Liver (tissue), 9 donors: ENCODE data around the gene FGFBP2. TPM values are rescaled to one million over a fixed set of nuclear protein-coding genes. Genes with fewer than 3 reads are reported as not detected.

Experiments used
- DNase-seq: peaks from one replicate; pipeline ENCODE4 v3.0.0-alpha.2; 2017; ENCODE audit warnings: low spot score
- H3K27ac ChIP-seq, 2 donors: one replicate each; pipeline ENCODE4 v1.7.0; 2013; ENCODE audit warnings: inconsistent platforms in 2 of 2, low read length in 2 of 2, control low read depth in 1 of 2, low read depth in 1 of 2, mild to moderate bottlenecking in 1 of 2
- H3K27me3 ChIP-seq, 4 donors: one replicate each; pipeline versions ENCODE4 v1.6.1 to v1.7.0; 2013; ENCODE audit warnings: low read length in 3 of 4, inconsistent platforms in 1 of 4, mild to moderate bottlenecking in 1 of 4, moderate library complexity in 1 of 4; ENCODE audit not compliant: control insufficient read depth in 4 of 4, insufficient read depth in 4 of 4
- H3K36me3 ChIP-seq, 4 donors: one replicate each; pipeline versions ENCODE4 v1.6.1 to v1.7.0; 2013; ENCODE audit warnings: low read length in 3 of 4, mild to moderate bottlenecking in 3 of 4, low read depth in 1 of 4, moderate library complexity in 1 of 4; ENCODE audit not compliant: control insufficient read depth in 4 of 4, insufficient read depth in 3 of 4
- H3K4me1 ChIP-seq, 4 donors: one replicate each; pipeline versions ENCODE4 v1.6.1 to v1.7.0; 2013; ENCODE audit warnings: low read length in 3 of 4, mild to moderate bottlenecking in 3 of 4, moderate library complexity in 1 of 4; ENCODE audit not compliant: control insufficient read depth in 4 of 4, insufficient read depth in 4 of 4
- H3K4me3 ChIP-seq, 3 donors: one replicate each; pipeline versions ENCODE4 v1.6.1 to v1.7.0; 2013; ENCODE audit warnings: low read length in 3 of 3, control low read depth in 1 of 3, low read depth in 1 of 3, mild to moderate bottlenecking in 1 of 3
- H3K9ac ChIP-seq, 2 donors: one replicate each; pipeline ENCODE4 v1.7.0; 2013; ENCODE audit warnings: low read length in 2 of 2, mild to moderate bottlenecking in 2 of 2, moderate library complexity in 2 of 2, control low read depth in 1 of 2, low read depth in 1 of 2
- H3K9me3 ChIP-seq, 4 donors: one replicate each; pipeline versions ENCODE4 v1.6.1 to v1.7.0; 2013; ENCODE audit warnings: low read length in 3 of 4; ENCODE audit not compliant: control insufficient read depth in 4 of 4
- FOXA1 ChIP-seq: IDR thresholded peaks from 2 replicates; pipeline ENCODE4 v1.6.1; 2016; ENCODE audit warnings: antibody characterized with exemption
- FOXA2 ChIP-seq: IDR thresholded peaks from 2 replicates; pipeline ENCODE4 v1.6.1; 2016; ENCODE audit warnings: antibody characterized with exemption
- HNF4A ChIP-seq, 2 donors: conservative IDR thresholded peaks; 2 replicates each; pipeline ENCODE4 v1.6.1; 2016; ENCODE audit warnings: antibody characterized with exemption in 2 of 2, mild to moderate bottlenecking in 2 of 2
- HNF4G ChIP-seq: IDR thresholded peaks from 2 replicates; pipeline ENCODE4 v1.6.1; 2016; ENCODE audit warnings: antibody characterized with exemption
- JUND ChIP-seq, 2 donors: IDR thresholded peaks; 2 replicates each; pipeline ENCODE4 v1.6.1; 2016; ENCODE audit warnings: antibody characterized with exemption in 2 of 2
- MAX ChIP-seq: IDR thresholded peaks from 2 replicates; pipeline ENCODE4 v1.6.1; 2016; ENCODE audit warnings: antibody characterized with exemption
- NR2F2 ChIP-seq: IDR thresholded peaks from 2 replicates; pipeline ENCODE4 v1.6.1; 2016; ENCODE audit warnings: antibody characterized with exemption
- RAD21 ChIP-seq, 2 donors: IDR thresholded peaks; 2 replicates each; pipeline ENCODE4 v1.6.1; 2016; ENCODE audit warnings: antibody characterized with exemption in 2 of 2, mild to moderate bottlenecking in 2 of 2
- RXRA ChIP-seq, 2 donors: IDR thresholded peaks; 2 replicates each; pipeline ENCODE4 v1.6.1; 2017 to 2018; ENCODE audit warnings: antibody characterized with exemption in 2 of 2, mild to moderate bottlenecking in 1 of 2
- SP1 ChIP-seq: IDR thresholded peaks from 2 replicates; pipeline ENCODE4 v1.6.1; 2018; ENCODE audit warnings: antibody characterized with exemption, mild to moderate bottlenecking
- TAF1 ChIP-seq: conservative IDR thresholded peaks from 2 replicates; pipeline ENCODE4 v1.6.1; 2016; ENCODE audit warnings: antibody characterized with exemption, mild to moderate bottlenecking
- YY1 ChIP-seq: IDR thresholded peaks from 2 replicates; pipeline ENCODE4 v1.6.1; 2016; ENCODE audit warnings: antibody characterized with exemption, mild to moderate bottlenecking
- ZBTB33 ChIP-seq: IDR thresholded peaks from 2 replicates; pipeline ENCODE4 v1.6.1; 2016; ENCODE audit warnings: antibody characterized with exemption
- WGBS: extraction: QIAGEN DNeasy Blood & Tissue Kit; methylation state at CpG from one replicate; pipeline ENCODE4 v1.1.7; 2013; 5-methylcytosine and 5-hydroxymethylcytosine counted together
- polyA plus RNA-seq, 2 donors: library from polyadenylated mRNA; stranded (reverse) in 1 of 2; unstranded in 1 of 2; fragments of 200-250 nt in 1 of 2; fragments of >200 nt in 1 of 2; fragmentation: Nextera tagmentation in 1 of 2; extraction: Ambion mirVana in 1 of 2; gene quantifications; one replicate each; pipeline versions ENCODE4 v1.2.1 to v1.2.3, GENCODE V29; 2013 to 2015
- total RNA-seq, 2 donors: library from RNA; depleted of rRNA; stranded (reverse); fragments of >200 nt; gene quantifications; one replicate each; pipeline ENCODE4 v1.2.3, GENCODE V29; 2014
- TF ChIP-seq, protein P1 (sequence below): IDR thresholded peaks from 2 replicates; pipeline ENCODE4 v1.6.1; 2016; ENCODE audit warnings: antibody characterized with exemption
- TF ChIP-seq, protein P2 (sequence below): fragments of 150-350 bp; IDR thresholded peaks from 2 replicates; pipeline ENCODE4 v1.5.1; 2017; ENCODE audit warnings: improper control_type of control experiment, low read depth, low read length; ENCODE audit not compliant: missing input control
- donor health status: healthy.
- donor health status: healthy.
- donor health status: healthy.
- donor health status: healthy.
- donor health status: healthy.

Gene FGFBP2
- total and polyA plus RNA-seq, 4 donors: 0.14 to 0.60 (median 0.25) TPM; not detected in 1

- H3K27me3 ChIP-seq: no peaks in the 10 kb centered on the region
- WGBS: 90% methylated on average over 6 of the region's 6 CpGs
- no peaks in the 10 kb centered on the region for H3K36me3 ChIP-seq
- TF ChIP-seq MAX (no peak), NR2F2 (no peak), HNF4A (conservative IDR thresholded peaks at IDR 0.05) (no peak), YY1 (no peak), JUND (IDR thresholded peaks at IDR 0.05) (no peak), SP1 (no peak), ZBTB33 (no peak), TAF1 (no peak), RAD21 (IDR thresholded peaks at IDR 0.05) (no peak)
- no peaks in the 10 kb centered on the region for H3K9me3 ChIP-seq
- H3K27ac ChIP-seq: no peak overlapping the region
- H3K4me1 ChIP-seq: no peaks in the 10 kb centered on the region
- H3K9ac ChIP-seq: no peak overlapping the region
- no peak overlapping the region for H3K4me3 ChIP-seq
- no peak for DNase-seq
Observed at GRCh38 chr4:16006771-16007446, 43.9 kb upstream of the FGFBP2 start.

- Histone ChIP-seq H3K36me3 (no peaks in the 10 kb centered on the region), H3K27me3 (no peaks in the 10 kb centered on the region), H3K4me3 (no peak overlapping the region), H3K4me1 (peaks cover 0 to 4% (median under 1%) of the 10 kb centered on the region in 4 donors), H3K9ac (no peak overlapping the region), H3K27ac (no peak overlapping the region), H3K9me3 (no peaks in the 10 kb centered on the region)
- 78% methylated on average over 5 of the region's 5 CpGs for WGBS
- no peak for TF ChIP-seq FOXA2
- TF ChIP-seq YY1: no peak
- TF ChIP-seq RAD21 (IDR thresholded peaks at IDR 0.05): no peak
- TF ChIP-seq HNF4G: no peak
- no peak for TF ChIP-seq ZBTB33
- TF ChIP-seq FOXA1: no peak
- TF ChIP-seq, protein P1, sequence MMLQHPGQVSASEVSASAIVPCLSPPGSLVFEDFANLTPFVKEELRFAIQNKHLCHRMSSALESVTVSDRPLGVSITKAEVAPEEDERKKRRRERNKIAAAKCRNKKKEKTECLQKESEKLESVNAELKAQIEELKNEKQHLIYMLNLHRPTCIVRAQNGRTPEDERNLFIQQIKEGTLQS: no peak
- no peak for TF ChIP-seq MAX
- no peak for TF ChIP-seq HNF4A (conservative IDR thresholded peaks at IDR 0.05)
- DNase-seq: no peak
Observed at GRCh38 chr4:16005676-16006075, 42.7 kb upstream of the FGFBP2 start.

DNA sequence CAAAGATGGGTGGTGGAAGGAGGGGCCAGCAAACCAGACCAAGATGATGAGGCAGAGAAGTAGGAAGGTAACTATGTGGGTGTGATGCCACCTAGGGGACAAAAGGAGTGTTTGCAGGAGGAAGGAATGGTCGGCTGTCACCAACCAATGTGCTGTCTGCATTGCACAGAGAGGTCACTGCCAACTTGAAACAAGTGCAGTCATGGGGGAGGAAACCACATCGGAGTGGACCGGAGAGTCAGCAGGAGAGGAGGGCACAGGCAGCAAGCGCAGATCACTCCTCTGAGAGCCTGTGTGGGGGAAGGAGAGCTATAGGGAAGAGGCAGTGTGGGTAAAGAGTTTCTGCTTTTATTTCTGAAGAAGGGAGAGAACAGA, 38.5 kb upstream of the FGFBP2 start:
- Histone ChIP-seq H3K36me3 (no peaks in the 10 kb centered on the region), H3K4me1 (peaks cover 0 to 4% (median under 1%) of the 10 kb centered on the region in 4 donors), H3K9me3 (no peaks in the 10 kb centered on the region), H3K9ac (no peak overlapping the region), H3K27me3 (no peaks in the 10 kb centered on the region), H3K27ac (no peak overlapping the region), H3K4me3 (no peak overlapping the region)
- WGBS: 4% methylated on average over 4 of the region's 4 CpGs
- TF ChIP-seq, protein P2, sequence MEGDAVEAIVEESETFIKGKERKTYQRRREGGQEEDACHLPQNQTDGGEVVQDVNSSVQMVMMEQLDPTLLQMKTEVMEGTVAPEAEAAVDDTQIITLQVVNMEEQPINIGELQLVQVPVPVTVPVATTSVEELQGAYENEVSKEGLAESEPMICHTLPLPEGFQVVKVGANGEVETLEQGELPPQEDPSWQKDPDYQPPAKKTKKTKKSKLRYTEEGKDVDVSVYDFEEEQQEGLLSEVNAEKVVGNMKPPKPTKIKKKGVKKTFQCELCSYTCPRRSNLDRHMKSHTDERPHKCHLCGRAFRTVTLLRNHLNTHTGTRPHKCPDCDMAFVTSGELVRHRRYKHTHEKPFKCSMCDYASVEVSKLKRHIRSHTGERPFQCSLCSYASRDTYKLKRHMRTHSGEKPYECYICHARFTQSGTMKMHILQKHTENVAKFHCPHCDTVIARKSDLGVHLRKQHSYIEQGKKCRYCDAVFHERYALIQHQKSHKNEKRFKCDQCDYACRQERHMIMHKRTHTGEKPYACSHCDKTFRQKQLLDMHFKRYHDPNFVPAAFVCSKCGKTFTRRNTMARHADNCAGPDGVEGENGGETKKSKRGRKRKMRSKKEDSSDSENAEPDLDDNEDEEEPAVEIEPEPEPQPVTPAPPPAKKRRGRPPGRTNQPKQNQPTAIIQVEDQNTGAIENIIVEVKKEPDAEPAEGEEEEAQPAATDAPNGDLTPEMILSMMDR: peak; percentile 83
- TF ChIP-seq RXRA (IDR thresholded peaks at IDR 0.05) (peak in 1 of 2 donors; percentile 12), HNF4A (conservative IDR thresholded peaks at IDR 0.05) (no peak), RAD21 (IDR thresholded peaks at IDR 0.05) (peak; percentile 89 to 93)
- peak; percentile 37 for DNase-seq
